ENCODE measurements around the gene SLC35F3. TPM values are rescaled to one million over a fixed set of nuclear protein-coding genes. Genes with fewer than 3 reads are reported as not detected.
A peak's percentile ranks its signal among the peaks of the same experiment; 100 is the strongest.

The SLC35F3 gene
- total and polyA plus RNA-seq, 2 donors from 2014 or later: 0.41 to 0.66 TPM

GRCh38 chr1:233938476-233938875 is 34.0 kb downstream of the SLC35F3 start:
- intact Hi-C loops (cut with DNase I): no loop called here
- DNase-seq: no peak
- Histone ChIP-seq H3K36me3 (ENCODE audit: control insufficient read depth in 2 of 3, insufficient read depth in 3 of 3, low read length in 3 of 3) (no peaks in the 10 kb centered on the region), H3K4me3 (ENCODE audit: low read length in 3 of 3) (no peak overlapping the region), H3K9me3 (ENCODE audit: control insufficient read depth in 2 of 3, insufficient read depth in 1 of 3, low read length in 3 of 3) (no peaks in the 10 kb centered on the region), H3K27me3 (ENCODE audit: control insufficient read depth, insufficient read depth, low read length) (no peaks in the 10 kb centered on the region), H3K4me1 (ENCODE audit: control insufficient read depth in 2 of 3, insufficient read depth in 2 of 3, low read depth in 1 of 3, low read length in 3 of 3) (no peaks in the 10 kb centered on the region), H3K9ac (ENCODE audit: low read length in 3 of 3) (no peak overlapping the region), H3K27ac (ENCODE audit: low read depth in 2 of 2, low read length in 2 of 2) (no peak overlapping the region)
- no peak for TF ChIP-seq CTCF (IDR thresholded peaks at IDR 0.05; ENCODE audit: borderline replicate concordance, extremely low read depth, insufficient read depth)
- FAIRE-seq: no peak

GRCh38 chr1:233939451-233939850 is 35.0 kb downstream of the SLC35F3 start:
- no peaks in the 10 kb centered on the region for H3K9me3 ChIP-seq (ENCODE audit: control insufficient read depth in 2 of 3, insufficient read depth in 1 of 3, low read length in 3 of 3)
- H3K4me1 ChIP-seq (ENCODE audit: control insufficient read depth in 2 of 3, insufficient read depth in 2 of 3, low read depth in 1 of 3, low read length in 3 of 3): no peaks in the 10 kb centered on the region
- DNase-seq: no peak
- no peak overlapping the region for H3K27ac ChIP-seq (ENCODE audit: low read depth in 2 of 2, low read length in 2 of 2)
- intact Hi-C loops (cut with DNase I): no loop called here
- no peaks in the 10 kb centered on the region for H3K27me3 ChIP-seq (ENCODE audit: control insufficient read depth, insufficient read depth, low read length)
- no peak overlapping the region for H3K9ac ChIP-seq (ENCODE audit: low read length in 3 of 3)
- H3K4me3 ChIP-seq (ENCODE audit: low read length in 3 of 3): no peak overlapping the region
- no peaks in the 10 kb centered on the region for H3K36me3 ChIP-seq (ENCODE audit: control insufficient read depth in 2 of 3, insufficient read depth in 3 of 3, low read length in 3 of 3)
- no peak for TF ChIP-seq CTCF (IDR thresholded peaks at IDR 0.05; ENCODE audit: borderline replicate concordance, extremely low read depth, insufficient read depth)
- FAIRE-seq: no peak

- Histone ChIP-seq H3K36me3 (ENCODE audit: control insufficient read depth in 2 of 3, insufficient read depth in 3 of 3, low read length in 3 of 3) (no peaks in the 10 kb centered on the region), H3K27ac (ENCODE audit: low read depth in 2 of 2, low read length in 2 of 2) (no peak overlapping the region), H3K4me3 (ENCODE audit: low read length in 3 of 3) (no peak overlapping the region), H3K27me3 (ENCODE audit: control insufficient read depth, insufficient read depth, low read length) (no peaks in the 10 kb centered on the region), H3K9me3 (ENCODE audit: control insufficient read depth in 2 of 3, insufficient read depth in 1 of 3, low read length in 3 of 3) (no peaks in the 10 kb centered on the region), H3K4me1 (ENCODE audit: control insufficient read depth in 2 of 3, insufficient read depth in 2 of 3, low read depth in 1 of 3, low read length in 3 of 3) (no peaks in the 10 kb centered on the region), H3K9ac (ENCODE audit: low read length in 3 of 3) (no peak overlapping the region)
- intact Hi-C loops (cut with DNase I): no loop called here
- TF ChIP-seq CTCF (IDR thresholded peaks at IDR 0.05; ENCODE audit: borderline replicate concordance, extremely low read depth, insufficient read depth): no peak
- DNase-seq: no peak
- FAIRE-seq: no peak
These were observed 36.4 kb downstream of the SLC35F3 start for GRCh38 chr1:233940908-233941307.

- Histone ChIP-seq H3K9ac (ENCODE audit: low read length in 3 of 3) (no peak overlapping the region), H3K36me3 (ENCODE audit: control insufficient read depth in 2 of 3, insufficient read depth in 3 of 3, low read length in 3 of 3) (no peaks in the 10 kb centered on the region), H3K4me3 (ENCODE audit: low read length in 3 of 3) (no peak overlapping the region), H3K27me3 (ENCODE audit: control insufficient read depth, insufficient read depth, low read length) (no peaks in the 10 kb centered on the region), H3K9me3 (ENCODE audit: control insufficient read depth in 2 of 3, insufficient read depth in 1 of 3, low read length in 3 of 3) (no peaks in the 10 kb centered on the region), H3K4me1 (ENCODE audit: control insufficient read depth in 2 of 3, insufficient read depth in 2 of 3, low read depth in 1 of 3, low read length in 3 of 3) (no peaks in the 10 kb centered on the region), H3K27ac (ENCODE audit: low read depth in 2 of 2, low read length in 2 of 2) (no peak overlapping the region)
- FAIRE-seq: no peak
- peak in 2 of 5 donors; percentile 38 to 45 for DNase-seq
- no peak for TF ChIP-seq CTCF (IDR thresholded peaks at IDR 0.05; ENCODE audit: borderline replicate concordance, extremely low read depth, insufficient read depth)
- intact Hi-C loops (cut with DNase I): no loop called here
These were observed 40.1 kb downstream of the SLC35F3 start for GRCh38 chr1:233944601-233945000.

All from kidney (tissue), 14 donors.